Heart right ventricle (tissue), 16 donors: Measurements from ENCODE around the gene PELI1. TPM values are rescaled to one million over a fixed set of nuclear protein-coding genes. Genes with fewer than 3 reads are reported as not detected.

Experiments used
- ATAC-seq, 8 donors: fragments of 200-7000 bp; cut with Tn5 transposase; one replicate each; pipeline ENCODE4 v1.9.1; 2020; ENCODE audit warnings: mild to moderate bottlenecking in 8 of 8, moderate library complexity in 8 of 8, moderate number of reproducible peaks in 1 of 8
- DNase-seq, 2 donors: peaks; one replicate each; pipeline ENCODE4 v3.0.0-alpha.2; 2020
- H3K27ac ChIP-seq, 10 donors: fragments of 200-600 bp; sonication (generic) in 2 of 10; one replicate each; pipeline versions ENCODE4 v1.5.0 to v1.8.0; 2020 to 2022; ENCODE audit warnings: mild to moderate bottlenecking in 3 of 10
- H3K27me3 ChIP-seq, 7 donors: fragments of 200-600 bp; one replicate each; pipeline ENCODE4 v1.8.0; 2021 to 2022; ENCODE audit warnings: mild to moderate bottlenecking in 2 of 7
- H3K36me3 ChIP-seq, 9 donors: fragments of 200-600 bp; sonication (generic) in 1 of 9; one replicate each; pipeline versions ENCODE4 v1.5.0 to v1.8.0; 2020 to 2022; ENCODE audit warnings: mild to moderate bottlenecking in 2 of 9
- H3K4me1 ChIP-seq, 9 donors: fragments of 200-600 bp; sonication (generic) in 1 of 9; one replicate each; pipeline versions ENCODE4 v1.5.0 to v1.8.0; 2020 to 2022; ENCODE audit warnings: mild to moderate bottlenecking in 4 of 9
- H3K4me3 ChIP-seq, 10 donors: fragments of 200-600 bp; sonication (generic) in 2 of 10; one replicate each; pipeline versions ENCODE4 v1.5.0 to v1.8.0; 2020 to 2022; ENCODE audit warnings: mild to moderate bottlenecking in 7 of 10, moderate library complexity in 2 of 10
- H3K9me3 ChIP-seq, 11 donors: fragments of 200-600 bp in 10 of 11; sonication (generic) in 2 of 11; one replicate each; pipeline versions ENCODE4 v1.5.0 to v1.8.0; 2013 to 2022; ENCODE audit warnings: mild to moderate bottlenecking in 2 of 11, control low read depth in 1 of 11, moderate library complexity in 1 of 11
- WGBS, 2 donors: extraction: QIAGEN DNeasy Blood & Tissue Kit; methylation state at CpG; one replicate each; pipeline ENCODE4 v1.1.7; 2013; ENCODE audit warnings: inconsistent platforms in 1 of 2; 5-methylcytosine and 5-hydroxymethylcytosine counted together
- intact Hi-C, 10 donors: fragments of 100-400 bp; cut with DNase I; formaldehyde crosslinking; loops; one replicate each; pipeline versions ENCODE4 v1.11.1 to v1.14.2; 2022
- polyA plus RNA-seq, 2 donors: library from polyadenylated mRNA; stranded (reverse); fragments of 200-250 nt; gene quantifications; one replicate each; pipeline ENCODE4 v1.2.3, GENCODE V29; 2013
- total RNA-seq, 10 donors: library from RNA; stranded (reverse); fragmentation: NEBNext Ultra II Directional in 3 of 10; extraction: Animal tissue kit (Norgen Biotek cat#: 25700) in 3 of 10; gene quantifications; one replicate each; pipeline versions ENCODE4 v1.2.1 to v1.2.4, GENCODE V29; 2021 to 2023
- TF ChIP-seq, protein P1 (sequence below), 9 donors: fragments of 200-600 bp; sonication (generic) in 2 of 9; IDR thresholded peaks; one replicate each; pipeline versions ENCODE4 v1.5.0 to v1.8.0; 2021 to 2022; ENCODE audit warnings: antibody characterized with exemption in 9 of 9, mild to moderate bottlenecking in 5 of 9, moderate library complexity in 1 of 9
- donor health status: Arrhythmogenic right ventricular cardiomyopathy.
- donor health status: ischemic (EF 13 %, LVEDD 7.1; RV severe dilation, severe dysfunction).
- donor health status: healthy with polysubstance abuse.
- donor health status: DM: no; HTN: yes; CAD: no.
- donor health status: DM: no; HTN: no; CAD: no.
- donor health status: ischemic (EF 25% LVEDD 6.9; RV normal size, moderate dysfunction).
- donor health status: ischemic (EF 25% LVEDD 5.7; RV mildly dilated, moderate dysfunction).
- donor health status: healthy.
- donor health status: DM: yes; HTN: yes; CAD: no.
- donor health status: Ischemic cardiomyopathy.
- donor health status: ischemic (EF 35%, LVEDD 5.7; RV mildly dilated, moderate dysfunction).
- donor health status: nonischemic (EF 11% LVEDD 7.7; RV severe dilation, severe dysfunction).
- donor health status: DM: yes; HTN: yes; CAD: no.
- donor health status: PGD.
- donor health status: ischemic (EF 29% LVEDD 5.4; RV normal size, mild dysfunction).
- donor health status: nonischemic (EF 23%, LVEDD 6.1; RV moderate dilation, normal function).

Gene PELI1
- total and polyA plus RNA-seq, 12 donors: 6.0 to 15.6 (median 8.6) TPM

DNA sequence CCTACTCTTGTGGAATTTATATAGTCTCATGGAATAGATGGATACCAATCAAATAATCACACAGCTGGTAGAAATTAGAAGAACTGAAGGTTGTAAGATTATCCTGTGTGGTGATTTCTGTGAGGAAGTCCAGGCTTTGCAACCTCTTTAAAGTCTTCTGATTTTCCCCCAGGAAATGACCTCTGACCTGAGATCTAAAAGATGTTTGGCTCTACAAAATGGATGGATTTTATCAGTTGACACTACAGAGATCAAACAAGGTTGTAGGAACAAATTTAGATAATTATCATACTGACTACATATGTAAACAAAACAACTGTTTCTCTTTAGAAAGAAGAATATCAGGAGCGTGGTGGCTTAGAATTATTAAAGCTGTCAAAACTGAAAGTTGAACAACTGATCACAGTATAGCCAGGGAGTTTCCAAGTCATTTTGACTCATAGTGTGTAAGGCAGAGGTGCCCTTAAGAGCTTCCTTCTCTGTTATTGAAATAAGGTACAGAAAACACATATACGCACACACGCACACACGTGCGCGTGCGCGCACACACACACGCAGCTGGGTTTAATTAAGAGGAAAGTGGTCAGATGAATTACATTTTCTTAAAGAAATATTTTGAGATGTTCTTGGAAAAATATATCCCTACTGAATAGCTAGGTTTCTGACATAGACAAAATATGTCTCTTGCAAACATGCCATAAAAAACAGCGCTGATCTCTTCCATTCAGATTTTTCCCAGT is 35.5 kb upstream of the PELI1 start:
- peaks cover 0 to 4% (median 0%) of the 10 kb centered on the region in 9 donors for H3K4me1 ChIP-seq
- ATAC-seq: no peak
- H3K27ac ChIP-seq: no peak overlapping the region
- no peaks in the 10 kb centered on the region for H3K36me3 ChIP-seq
- H3K9me3 ChIP-seq: no peaks in the 10 kb centered on the region
- H3K27me3 ChIP-seq: no peaks in the 10 kb centered on the region
- no peak for DNase-seq
- TF ChIP-seq, protein P1, sequence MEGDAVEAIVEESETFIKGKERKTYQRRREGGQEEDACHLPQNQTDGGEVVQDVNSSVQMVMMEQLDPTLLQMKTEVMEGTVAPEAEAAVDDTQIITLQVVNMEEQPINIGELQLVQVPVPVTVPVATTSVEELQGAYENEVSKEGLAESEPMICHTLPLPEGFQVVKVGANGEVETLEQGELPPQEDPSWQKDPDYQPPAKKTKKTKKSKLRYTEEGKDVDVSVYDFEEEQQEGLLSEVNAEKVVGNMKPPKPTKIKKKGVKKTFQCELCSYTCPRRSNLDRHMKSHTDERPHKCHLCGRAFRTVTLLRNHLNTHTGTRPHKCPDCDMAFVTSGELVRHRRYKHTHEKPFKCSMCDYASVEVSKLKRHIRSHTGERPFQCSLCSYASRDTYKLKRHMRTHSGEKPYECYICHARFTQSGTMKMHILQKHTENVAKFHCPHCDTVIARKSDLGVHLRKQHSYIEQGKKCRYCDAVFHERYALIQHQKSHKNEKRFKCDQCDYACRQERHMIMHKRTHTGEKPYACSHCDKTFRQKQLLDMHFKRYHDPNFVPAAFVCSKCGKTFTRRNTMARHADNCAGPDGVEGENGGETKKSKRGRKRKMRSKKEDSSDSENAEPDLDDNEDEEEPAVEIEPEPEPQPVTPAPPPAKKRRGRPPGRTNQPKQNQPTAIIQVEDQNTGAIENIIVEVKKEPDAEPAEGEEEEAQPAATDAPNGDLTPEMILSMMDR (IDR thresholded peaks at IDR 0.05): no peak
- WGBS, 2 donors: 91 to 92% methylated on average over 10 of the region's 10 CpGs
- no peak overlapping the region for H3K4me3 ChIP-seq
- intact Hi-C loops: no loop called here

DNA sequence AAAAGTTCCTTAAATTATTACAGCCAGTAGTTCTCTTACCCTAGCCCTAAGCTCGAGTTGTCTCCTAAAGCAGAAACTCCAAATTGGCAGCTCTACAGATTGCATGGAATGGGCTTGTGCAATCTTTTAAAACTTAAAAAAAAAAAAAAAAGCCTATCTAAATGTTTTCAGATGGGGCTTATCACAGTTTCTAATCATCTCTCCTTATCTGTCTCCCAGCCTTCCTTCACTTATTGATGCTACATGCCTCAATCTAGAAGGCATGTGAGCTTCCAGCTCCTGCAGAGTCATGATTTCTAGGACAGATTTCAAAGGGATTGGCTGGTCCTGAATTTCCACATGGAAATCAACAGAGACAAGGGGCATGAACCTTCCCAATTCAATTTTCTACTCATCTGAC is 33.1 kb upstream of the PELI1 start:
- Histone ChIP-seq H3K4me3 (no peak overlapping the region), H3K4me1 (peaks cover 0 to 4% (median 0%) of the 10 kb centered on the region in 9 donors), H3K36me3 (no peaks in the 10 kb centered on the region), H3K27me3 (no peaks in the 10 kb centered on the region), H3K27ac (no peak overlapping the region), H3K9me3 (no peaks in the 10 kb centered on the region)
- ATAC-seq (no peak), DNase-seq (no peak)
- intact Hi-C loops: loop anchor here in 1 of 10 donors (1.0 kb wide), 1 partner anchor 26 kb away; no protein-coding TSS in a partner anchor
- TF ChIP-seq, protein P1 (IDR thresholded peaks at IDR 0.05): no peak
- WGBS, 2 donors: 36 to 48% methylated on average over 1 of the region's 1 CpG

DNA sequence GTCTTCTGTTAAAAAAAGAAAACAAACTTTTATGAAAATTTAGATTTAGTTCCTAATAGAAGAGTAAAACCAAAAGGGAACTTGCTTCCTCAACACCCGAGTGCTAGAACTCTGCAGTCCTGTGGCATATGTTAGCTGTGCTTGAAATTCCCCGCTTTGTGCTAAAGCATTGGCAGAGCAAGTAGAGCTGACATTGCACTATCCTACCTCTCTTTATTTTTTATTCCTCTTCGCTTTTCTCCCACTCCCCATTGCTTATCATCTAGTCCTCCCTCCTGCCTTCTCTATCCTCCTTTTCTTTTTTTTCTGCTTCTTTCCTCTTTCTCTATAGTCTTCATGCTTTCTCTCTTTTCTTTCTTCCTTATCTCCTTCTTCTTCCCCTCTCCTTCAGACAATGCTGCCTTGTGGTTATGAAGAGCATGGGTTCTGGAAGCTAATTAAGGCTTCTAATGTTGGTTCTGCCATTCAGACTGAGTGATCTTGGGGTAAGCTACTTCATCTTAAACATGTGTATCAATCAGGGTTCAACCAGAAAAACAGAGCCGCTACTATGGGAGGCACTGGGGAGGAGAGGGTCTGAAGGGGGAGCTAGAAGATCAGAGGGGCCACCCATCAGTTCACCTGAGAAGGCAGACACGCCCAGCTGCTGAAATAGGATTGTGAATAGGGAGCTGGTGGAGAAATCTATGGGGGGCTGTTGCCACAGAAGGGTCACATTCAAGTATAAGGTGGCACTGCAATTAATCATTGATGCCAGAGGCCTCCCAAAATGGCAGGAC is 31.4 kb upstream of the PELI1 start:
- ATAC-seq (no peak), DNase-seq (no peak)
- H3K9me3 ChIP-seq: no peaks in the 10 kb centered on the region

More for the DNA sequence above, 31.4 kb upstream of the PELI1 start:
- H3K36me3 ChIP-seq: no peaks in the 10 kb centered on the region
- H3K4me3 ChIP-seq: no peak overlapping the region
- 92 to 94% methylated on average over 5 of the region's 5 CpGs for WGBS, 2 donors
- peaks cover 0 to 4% (median 0%) of the 10 kb centered on the region in 9 donors for H3K4me1 ChIP-seq
- H3K27me3 ChIP-seq: no peaks in the 10 kb centered on the region
- intact Hi-C loops: no loop called here
- H3K27ac ChIP-seq: no peak overlapping the region
- TF ChIP-seq, protein P1 (IDR thresholded peaks at IDR 0.05): no peak
